Progenitor cell of endocrine pancreas (in vitro differentiated cells): Measurements from ENCODE around the gene SDK2. TPM values are rescaled to one million over a fixed set of nuclear protein-coding genes. Genes with fewer than 3 reads are reported as not detected.

Experiments
- DNase-seq: peaks from one replicate; pipeline ENCODE4 v3.0.0; 2021; ENCODE audit warnings: low spot score; ENCODE audit not compliant: unreplicated experiment
- H3K27ac Mint-ChIP-seq: 2 replicates; pipeline ENCODE4 v1.8.0; 2021; ENCODE audit warnings: mild to moderate bottlenecking, moderate library complexity, mixed read lengths
- H3K27me3 Mint-ChIP-seq: 2 replicates; pipeline ENCODE4 v1.8.0; 2021; ENCODE audit warnings: mixed read lengths
- H3K36me3 Mint-ChIP-seq: 2 replicates; pipeline ENCODE4 v1.8.0; 2022; ENCODE audit warnings: mixed read lengths; ENCODE audit not compliant: insufficient read depth
- H3K4me1 Mint-ChIP-seq: 2 replicates; pipeline ENCODE4 v1.8.0; 2021; ENCODE audit warnings: low read depth, mixed read lengths
- H3K4me3 Mint-ChIP-seq: 2 replicates; pipeline ENCODE4 v1.8.0; 2021; ENCODE audit warnings: low read depth, mild to moderate bottlenecking, moderate library complexity, mixed read lengths
- H3K9me3 Mint-ChIP-seq: 2 replicates; pipeline ENCODE4 v1.8.0; 2021; ENCODE audit warnings: low read depth, mixed read lengths
- CTCF ChIP-seq: fragments of 200-600 bp; sonication (generic); IDR thresholded peaks from one replicate; pipeline ENCODE4 v1.5.0; 2021; ENCODE audit warnings: antibody characterized with exemption, mild to moderate bottlenecking; ENCODE audit not compliant: unreplicated experiment
- total RNA-seq: library from RNA; stranded (reverse); gene quantifications from 2 replicates; pipeline ENCODE4 v1.2.1, GENCODE V29; 2021

Gene SDK2
- total RNA-seq, 1 donor from 2014 or later, result 6.7 TPM

GRCh38 chr17:73307130-73307529, 337.1 kb downstream of the SDK2 start:
- no peak overlapping the region for H3K4me3 Mint-ChIP-seq
- no peak overlapping the region for H3K27ac Mint-ChIP-seq
- peaks cover 46% of the 10 kb centered on the region for H3K4me1 Mint-ChIP-seq
- no peak for DNase-seq
- no peaks in the 10 kb centered on the region for H3K27me3 Mint-ChIP-seq
- no peak for TF ChIP-seq CTCF
- H3K36me3 Mint-ChIP-seq, result peaks cover 4% of the 10 kb centered on the region
- H3K9me3 Mint-ChIP-seq, result no peaks in the 10 kb centered on the region

- Mint-ChIP-seq H3K36me3 (peaks cover 4% of the 10 kb centered on the region), H3K9me3 (no peaks in the 10 kb centered on the region), H3K4me3 (no peak overlapping the region), H3K4me1 (peaks cover 46% of the 10 kb centered on the region), H3K27me3 (no peaks in the 10 kb centered on the region), H3K27ac (no peak overlapping the region)
- DNase-seq, result no peak
- TF ChIP-seq CTCF, result no peak
Measured at GRCh38 chr17:73305845-73306836, 338.1 kb downstream of the SDK2 start.

DNA sequence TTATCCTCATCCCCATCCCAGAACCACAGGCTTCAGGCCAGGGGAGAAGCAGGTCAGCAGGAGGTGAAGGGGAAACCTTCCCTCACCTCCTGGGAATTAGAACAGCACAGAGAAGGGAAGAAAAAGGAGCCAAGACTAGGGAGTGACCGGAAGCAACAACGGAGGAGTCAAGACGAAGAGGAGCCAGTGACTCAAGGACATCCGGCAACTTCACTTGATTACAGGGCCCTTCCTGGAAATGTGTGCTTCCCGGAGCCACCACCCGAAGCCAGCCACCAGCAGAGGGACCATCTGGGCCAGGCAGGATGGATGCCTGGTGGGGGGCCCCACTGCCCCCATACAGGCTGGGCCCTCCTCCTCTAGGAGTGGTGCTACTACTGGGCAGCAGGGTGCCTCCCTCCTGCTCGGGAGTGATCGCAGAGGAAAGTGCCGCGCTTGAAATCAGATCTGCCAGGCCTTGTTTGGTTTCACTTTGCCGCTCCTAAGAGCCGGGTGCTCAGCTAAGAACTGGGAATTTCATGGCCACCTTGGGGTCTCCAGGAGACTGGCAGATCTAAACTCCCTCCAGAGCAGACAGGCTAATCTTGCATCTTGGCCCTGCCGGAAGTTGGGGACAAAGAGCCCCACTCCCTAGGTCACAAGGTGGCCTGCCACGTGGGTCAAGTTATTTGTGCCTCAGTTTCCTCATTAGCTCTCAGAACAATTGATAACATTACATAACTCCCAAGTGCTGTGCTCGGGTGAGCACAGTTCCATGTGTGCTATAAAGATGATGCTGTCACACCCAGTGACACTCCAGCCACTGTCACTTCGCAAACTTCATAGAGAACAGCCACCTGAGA, 339.1 kb downstream of the SDK2 start:
- peaks cover 44% of the 10 kb centered on the region for H3K4me1 Mint-ChIP-seq
- H3K4me3 Mint-ChIP-seq, result peak overlapping the region; percentile 37
- peak overlapping the region; percentile 45 for H3K27ac Mint-ChIP-seq
- peak; percentile 26 for TF ChIP-seq CTCF
- H3K36me3 Mint-ChIP-seq, result peaks cover 4% of the 10 kb centered on the region
- no peaks in the 10 kb centered on the region for H3K27me3 Mint-ChIP-seq
- H3K9me3 Mint-ChIP-seq, result no peaks in the 10 kb centered on the region
- DNase-seq, result no peak

- no peak for TF ChIP-seq CTCF
- no peaks in the 10 kb centered on the region for H3K27me3 Mint-ChIP-seq
- peak overlapping the region; percentile 27 for H3K4me3 Mint-ChIP-seq
- H3K9me3 Mint-ChIP-seq, result no peaks in the 10 kb centered on the region
- DNase-seq, result no peak
- H3K4me1 Mint-ChIP-seq, result peaks cover 41% of the 10 kb centered on the region
- peaks cover 9% of the 10 kb centered on the region for H3K36me3 Mint-ChIP-seq
- peak overlapping the region; percentile 10 for H3K27ac Mint-ChIP-seq
Measured at GRCh38 chr17:73304438-73304837, 339.8 kb downstream of the SDK2 start.

GRCh38 chr17:73302189-73302588, 342.1 kb downstream of the SDK2 start:
- H3K27me3 Mint-ChIP-seq, result no peaks in the 10 kb centered on the region
- peaks cover 39% of the 10 kb centered on the region for H3K4me1 Mint-ChIP-seq
- H3K4me3 Mint-ChIP-seq, result no peak overlapping the region
- peak overlapping the region; percentile 14 for H3K27ac Mint-ChIP-seq
- H3K36me3 Mint-ChIP-seq, result peaks cover 11% of the 10 kb centered on the region
- H3K9me3 Mint-ChIP-seq, result no peaks in the 10 kb centered on the region
- no peak for TF ChIP-seq CTCF
- DNase-seq, result no peak
